DND-41 (cell line): ENCODE data around the gene ABCD1.

ENCODE experiments used
- CTCF ChIP-seq: IDR thresholded peaks from 2 replicates; pipeline ENCODE4 v1.5.1; 2012; ENCODE audit warnings: borderline replicate concordance, low read length, moderate library complexity, mild to moderate bottlenecking; ENCODE audit not compliant: poor library complexity, severe bottlenecking; ENCODE audit errors: extremely low read depth
- EZH2 ChIP-seq: IDR thresholded peaks from 3 replicates; pipeline ENCODE4 v1.6.1; 2012; ENCODE audit warnings: borderline replicate concordance, low read depth, mild to moderate bottlenecking, moderate library complexity, low read length, inconsistent platforms; ENCODE audit not compliant: severe bottlenecking

- no peak for TF ChIP-seq CTCF
- no peak for TF ChIP-seq EZH2
These were observed 12.3 kb downstream of the ABCD1 start for GRCh38 chrX:153736871-153737441.
